Body of pancreas (tissue), 4 donors: Measurements from ENCODE around the gene ZNF318. TPM values are rescaled to one million over a fixed set of nuclear protein-coding genes. Genes with fewer than 3 reads are reported as not detected.

Experiments used
- ATAC-seq: fragments of 150-250 bp; one replicate; pipeline ENCODE4 v1.9.1; 2016
- DNase-seq, 4 donors: peaks; one replicate each; pipeline ENCODE4 v3.0.0-alpha.2; 2019
- H3K27ac ChIP-seq, 4 donors: fragments of 200-600 bp; sonication (generic); 1 replicate in 3 of 4; 2 replicates in 1 of 4; pipeline versions ENCODE4 v1.5.1 to v1.6.1; 2016 to 2019; ENCODE audit warnings: mild to moderate bottlenecking in 1 of 4, mixed read lengths in 1 of 4, moderate library complexity in 1 of 4
- H3K27me3 ChIP-seq, 2 donors: fragments of 200-600 bp; sonication (generic); one replicate each; pipeline ENCODE4 v1.6.0; 2016; ENCODE audit warnings: mild to moderate bottlenecking in 1 of 2
- H3K36me3 ChIP-seq, 2 donors: fragments of 200-600 bp; sonication (generic); replicated peaks in 1 of 2; 2 replicates each; pipeline ENCODE4 v1.5.1; 2016; ENCODE audit warnings: low read depth in 2 of 2; ENCODE audit not compliant: insufficient read depth in 1 of 2
- H3K4me1 ChIP-seq: fragments of 200-600 bp; sonication (generic); one replicate; pipeline ENCODE4 v1.6.0; 2016
- H3K4me3 ChIP-seq, 2 donors: fragments of 200-600 bp; sonication (generic); 1 replicate in 1 of 2; 2 replicates in 1 of 2; pipeline ENCODE4 v1.5.1; 2016 to 2019
- H3K9me3 ChIP-seq, 3 donors: fragments of 200-600 bp; sonication (generic); 1 replicate in 2 of 3; 2 replicates in 1 of 3; pipeline ENCODE4 v1.5.1; 2016
- CTCF ChIP-seq, 7 experiments: fragments of 450-650 bp in 4 of 7; fragments of 200-600 bp in 3 of 7; sonication (generic) in 3 of 7; IDR thresholded peaks; one replicate each; pipeline ENCODE4 v1.5.1; 2016 to 2019; ENCODE audit warnings: antibody characterized with exemption in 7 of 7
- POLR2A ChIP-seq, 3 donors: fragments of 450-650 bp; IDR thresholded peaks; one replicate each; pipeline ENCODE4 v1.6.1; 2016; ENCODE audit warnings: antibody characterized with exemption in 3 of 3, mild to moderate bottlenecking in 2 of 3
- WGBS, 2 donors: methylation state at CpG; one replicate each; pipeline ENCODE4 v1.1.5; 2017; 5-methylcytosine and 5-hydroxymethylcytosine counted together
- intact Hi-C: fragments of 100-400 bp; cut with DNase I; formaldehyde crosslinking; loops from one replicate; pipeline ENCODE4 v1.15.1; 2023
- total RNA-seq, 2 donors: library from RNA; depleted of rRNA; stranded (reverse); fragments of >200 nt; gene quantifications; one replicate each; pipeline ENCODE4 v1.1.0, GENCODE V29; 2016

Gene ZNF318
- total RNA-seq, 2 donors from 2014 or later, result 14.0 to 14.5 TPM

- TF ChIP-seq CTCF (IDR thresholded peaks at IDR 0.05) (no peak), POLR2A (IDR thresholded peaks at IDR 0.05) (no peak)
- Histone ChIP-seq H3K27ac (no peak overlapping the region), H3K4me1 (peaks cover 25% of the 10 kb centered on the region), H3K36me3 (no peaks in the 10 kb centered on the region), H3K27me3 (no peaks in the 10 kb centered on the region), H3K9me3 (no peaks in the 10 kb centered on the region), H3K4me3 (no peak overlapping the region)
- WGBS, 2 donors, result 67% methylated on average over 4 of the region's 4 CpGs
- ATAC-seq (no peak), DNase-seq (no peak)
- intact Hi-C loops, result loop anchor here (10.0 kb wide), 1 partner anchor 77 kb away; no protein-coding TSS in a partner anchor
Observed at GRCh38 chr6:43331891-43332290, 37.6 kb downstream of the ZNF318 start.

- TF ChIP-seq POLR2A (IDR thresholded peaks at IDR 0.05) (no peak), CTCF (IDR thresholded peaks at IDR 0.05) (no peak)
- ATAC-seq, result no peak
- H3K27ac ChIP-seq, result no peak overlapping the region
- no peaks in the 10 kb centered on the region for H3K9me3 ChIP-seq
- H3K36me3 ChIP-seq, result no peaks in the 10 kb centered on the region
- WGBS, 2 donors, result 74 to 79% methylated on average over 1 of the region's 1 CpG
- DNase-seq, result no peak
- H3K4me1 ChIP-seq, result peaks cover 25% of the 10 kb centered on the region
- intact Hi-C loops, result loop anchor here (10.0 kb wide), 1 partner anchor 77 kb away; no protein-coding TSS in a partner anchor
- H3K4me3 ChIP-seq, result no peak overlapping the region
- H3K27me3 ChIP-seq, result no peaks in the 10 kb centered on the region
Observed at GRCh38 chr6:43331470-43331869, 38.0 kb downstream of the ZNF318 start.

- TF ChIP-seq CTCF (IDR thresholded peaks at IDR 0.05) (no peak), POLR2A (IDR thresholded peaks at IDR 0.05) (no peak)
- H3K4me3 ChIP-seq, result no peak overlapping the region
- ATAC-seq (peak; percentile 78), DNase-seq (peak in 3 of 4 donors; percentile 16 to 65 (median 34))
- H3K4me1 ChIP-seq, result peaks cover 7% of the 10 kb centered on the region
- intact Hi-C loops, result no loop called here
- no peaks in the 10 kb centered on the region for H3K9me3 ChIP-seq
- no peaks in the 10 kb centered on the region for H3K27me3 ChIP-seq
- H3K27ac ChIP-seq, result peak overlapping the region in 2 of 4 donors; percentile 58 to 70
- WGBS, 2 donors, result 13 to 41% methylated on average over 1 of the region's 1 CpG
- H3K36me3 ChIP-seq, result no peaks in the 10 kb centered on the region
Observed at GRCh38 chr6:43328528-43328927, 40.9 kb downstream of the ZNF318 start.

GRCh38 chr6:43325876-43326275 lies 43.6 kb downstream of the ZNF318 start:
- no peaks in the 10 kb centered on the region for H3K36me3 ChIP-seq
- peaks cover 7% of the 10 kb centered on the region for H3K4me1 ChIP-seq
- DNase-seq (no peak), ATAC-seq (no peak)
- TF ChIP-seq CTCF (IDR thresholded peaks at IDR 0.05) (no peak), POLR2A (IDR thresholded peaks at IDR 0.05) (no peak)
- WGBS, 2 donors, result 38 to 42% methylated on average over 1 of the region's 1 CpG
- no peak overlapping the region for H3K4me3 ChIP-seq
- H3K27me3 ChIP-seq, result no peaks in the 10 kb centered on the region
- no peak overlapping the region for H3K27ac ChIP-seq
- no peaks in the 10 kb centered on the region for H3K9me3 ChIP-seq
- intact Hi-C loops, result no loop called here

- H3K9me3 ChIP-seq, result no peaks in the 10 kb centered on the region
- H3K4me3 ChIP-seq, result no peak overlapping the region
- no peaks in the 10 kb centered on the region for H3K36me3 ChIP-seq
- DNase-seq (no peak), ATAC-seq (no peak)
- no peak for TF ChIP-seq POLR2A (IDR thresholded peaks at IDR 0.05)
- no peak for TF ChIP-seq CTCF (IDR thresholded peaks at IDR 0.05)
- no peaks in the 10 kb centered on the region for H3K27me3 ChIP-seq
- 76 to 91% methylated on average over 2 of the region's 2 CpGs for WGBS, 2 donors
- H3K4me1 ChIP-seq, result no peaks in the 10 kb centered on the region
- no peak overlapping the region for H3K27ac ChIP-seq
- intact Hi-C loops, result no loop called here
Observed at GRCh38 chr6:43318011-43318410, 51.4 kb downstream of the ZNF318 start.
